ENCODE measurements around the gene TMOD2.

Gene TMOD2

DNA sequence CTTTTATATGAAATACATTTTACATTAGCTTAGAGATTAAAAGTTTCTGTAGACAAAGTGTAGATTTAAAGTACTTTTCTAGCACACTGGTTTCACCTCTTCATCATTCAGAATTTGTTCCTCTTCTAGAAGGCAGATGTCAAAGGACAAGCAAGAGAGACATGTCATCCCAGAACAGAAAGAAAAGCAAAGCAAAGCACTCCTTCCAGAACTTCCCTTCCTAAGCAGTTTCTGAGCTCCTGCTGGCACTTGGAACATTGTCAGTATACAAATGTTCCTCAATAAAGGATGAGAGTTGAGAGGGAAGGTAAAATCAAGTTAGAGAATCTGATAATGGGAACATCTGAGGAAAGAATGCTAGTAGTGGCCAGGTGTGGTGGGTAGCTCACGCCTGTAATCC, 104.2 kb downstream of the TMOD2 start:
- DNase-seq (ENCODE audit: low read depth in 2 of 2) = no peak

DNA sequence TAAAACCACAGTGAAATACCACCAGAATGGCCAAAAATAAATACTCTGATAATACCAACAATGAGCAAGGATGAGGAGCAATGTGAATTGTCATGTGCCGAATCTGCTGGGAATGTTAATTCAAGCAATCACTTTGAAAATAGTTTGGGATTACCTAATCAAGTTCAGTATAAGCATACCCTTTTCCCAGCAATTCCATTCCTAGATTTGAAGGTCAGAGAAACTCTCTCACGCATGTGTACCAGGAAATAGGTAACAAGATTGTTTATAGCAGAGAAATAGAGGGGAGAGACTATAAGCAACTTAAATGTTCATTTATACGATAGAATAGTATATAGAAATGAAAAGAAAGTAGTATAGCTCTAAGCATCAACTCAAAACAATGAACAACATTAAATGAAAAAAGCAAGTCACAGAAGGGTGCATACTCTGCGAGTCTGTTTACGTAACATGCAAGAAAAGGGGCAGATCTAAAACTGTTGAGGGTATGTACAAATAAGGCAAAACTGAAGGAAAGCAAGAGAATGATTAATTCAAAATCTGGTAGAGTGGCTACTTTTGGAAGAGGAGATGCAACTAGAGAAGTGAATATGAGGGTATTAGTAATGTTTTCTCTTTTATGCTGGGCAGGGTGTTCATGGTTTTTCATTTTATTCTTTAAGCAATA, 105.5 kb downstream of the TMOD2 start:
- DNase-seq (ENCODE audit: low read depth in 2 of 2) = no peak

DNA sequence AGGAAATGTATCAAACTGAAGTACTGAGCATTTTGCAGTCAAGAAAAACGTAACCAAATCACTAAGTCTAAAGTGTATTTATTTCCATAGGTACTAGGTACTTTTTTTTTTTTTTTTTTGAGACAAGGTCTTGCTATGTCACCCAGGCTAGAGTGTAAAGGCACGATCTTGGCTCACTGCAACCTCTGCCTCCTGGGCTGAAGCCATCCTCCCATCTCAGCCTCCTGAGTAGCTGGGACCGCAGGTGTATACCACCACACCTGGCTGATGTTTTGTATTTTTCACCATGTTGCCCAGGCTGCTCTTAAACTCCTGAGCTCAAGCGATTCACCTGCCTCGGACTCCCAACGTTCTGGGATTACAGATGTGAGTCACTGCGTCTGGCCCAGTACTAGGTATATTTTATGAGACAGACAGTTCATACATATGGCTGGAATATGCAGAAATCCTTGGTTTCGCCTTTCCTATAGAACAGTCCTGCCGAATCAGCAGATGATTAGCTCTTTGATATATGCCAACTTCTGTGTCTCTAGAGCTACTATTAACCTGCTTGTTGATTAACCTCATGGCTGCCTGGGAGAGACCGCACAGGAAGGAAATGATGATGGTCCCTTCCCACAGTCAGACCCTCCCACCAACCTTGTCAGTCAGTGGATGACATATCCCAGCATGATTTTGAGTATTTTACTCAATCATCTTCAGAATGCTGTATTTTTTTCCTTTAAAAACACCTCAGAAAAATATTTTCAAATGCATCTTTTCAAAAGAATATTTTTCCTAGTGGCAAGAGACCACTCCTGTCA, 110.4 kb downstream of the TMOD2 start:
- DNase-seq (ENCODE audit: low read depth in 2 of 2) = peak; percentile 23 to 24

DNA sequence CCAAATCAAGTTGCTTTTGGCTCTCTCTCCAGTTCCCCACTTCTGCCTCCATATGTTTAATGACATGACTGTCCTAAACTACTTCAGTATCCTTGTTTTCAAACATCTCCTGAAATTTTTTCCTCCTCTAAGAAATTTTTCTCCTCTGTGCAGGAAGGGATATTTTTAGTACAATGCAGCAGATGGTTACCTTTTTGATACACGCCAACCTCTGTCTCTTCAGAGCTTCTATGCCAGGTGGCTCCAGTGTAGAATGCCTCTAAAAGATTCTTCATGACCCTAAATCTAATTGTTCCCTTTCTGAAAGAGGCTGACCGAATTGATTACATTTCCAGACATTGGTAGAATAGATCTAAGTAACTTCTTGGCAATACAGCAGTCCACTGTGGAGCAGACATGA, 111.7 kb downstream of the TMOD2 start:
- DNase-seq (ENCODE audit: low read depth in 2 of 2) = no peak

DNA sequence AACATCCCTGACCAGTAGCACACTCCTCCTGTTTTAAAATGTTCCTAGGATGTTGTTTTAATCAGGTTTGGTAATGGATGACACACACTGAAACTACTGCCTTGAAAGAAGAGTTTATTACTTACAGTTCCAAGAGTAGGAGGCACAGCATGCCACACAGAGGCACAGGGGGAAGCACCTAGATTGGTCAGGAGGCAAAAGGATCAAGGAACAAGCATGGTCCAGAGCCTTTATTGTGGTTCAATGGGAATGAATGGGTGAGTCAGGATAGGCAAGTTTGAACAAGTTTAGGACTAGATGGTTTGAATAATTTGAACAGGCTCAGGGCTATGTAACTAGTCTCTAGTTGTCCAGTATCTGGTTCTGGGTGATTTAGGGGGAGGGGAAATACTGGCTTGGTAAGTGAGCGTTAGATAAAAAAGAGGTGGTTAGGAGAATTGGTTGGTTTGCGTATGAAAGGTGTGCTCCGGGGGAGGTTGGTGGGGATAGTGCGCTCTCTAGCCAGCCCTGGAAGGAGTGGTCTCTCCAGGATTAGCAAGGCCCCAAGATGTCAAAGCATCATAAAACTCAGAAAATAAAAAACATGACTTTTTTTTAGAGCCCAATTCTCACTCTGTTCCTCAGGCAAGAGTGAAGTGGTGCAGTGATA, 113.1 kb downstream of the TMOD2 start:
- no peak for DNase-seq (ENCODE audit: low read depth in 2 of 2)

DNA sequence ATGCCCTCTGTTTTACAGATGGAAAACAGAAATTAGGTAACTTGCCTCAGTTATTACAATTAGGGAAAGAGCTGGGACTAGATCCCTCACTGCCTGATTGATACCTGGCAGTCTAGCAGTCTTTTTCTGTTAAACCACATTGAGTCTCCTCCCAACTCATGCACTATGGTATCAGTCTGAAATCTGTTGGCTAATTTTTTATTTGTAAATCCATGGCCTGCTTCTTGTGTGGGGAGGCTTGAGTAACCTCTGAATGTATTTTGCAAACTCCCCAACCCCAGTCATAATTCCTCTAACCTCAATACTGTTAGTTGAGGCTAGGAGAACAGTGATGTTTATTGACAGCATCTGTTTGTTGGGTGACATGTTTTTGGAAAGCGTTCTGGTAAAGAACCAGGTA, 113.9 kb downstream of the TMOD2 start:
- no peak for DNase-seq (ENCODE audit: low read depth in 2 of 2)
